Tibial nerve (tissue), 4 donors: Measurements from ENCODE around the gene OR56A4. TPM values are rescaled to one million over a fixed set of nuclear protein-coding genes. Genes with fewer than 3 reads are reported as not detected.
"Not testable (repeated sequence)": the region's sequence is repeated elsewhere in the genome, so short reads cannot be mapped to it uniquely, and the experiment has no call there.

Experiments used
- DNase-seq, 2 donors: peaks; one replicate each; pipeline ENCODE4 v3.0.0-alpha.2; 2019; ENCODE audit warnings: low spot score in 2 of 2
- H3K27ac ChIP-seq, 4 donors: fragments of 200-600 bp; sonication (generic) in 3 of 4; one replicate each; pipeline ENCODE4 v1.5.1; 2017 to 2019; ENCODE audit warnings: mild to moderate bottlenecking in 1 of 4
- H3K27me3 ChIP-seq, 2 donors: fragments of 200-600 bp; sonication (generic) in 1 of 2; one replicate each; pipeline versions ENCODE4 v1.5.1 to v1.6.0; 2017 to 2019
- H3K36me3 ChIP-seq, 3 donors: fragments of 200-600 bp; sonication (generic); one replicate each; pipeline ENCODE4 v1.5.1; 2018 to 2019
- H3K4me1 ChIP-seq, 4 donors: fragments of 200-600 bp; sonication (generic) in 3 of 4; one replicate each; pipeline ENCODE4 v1.5.1; 2017 to 2019
- H3K4me3 ChIP-seq, 4 donors: fragments of 200-600 bp; sonication (generic) in 3 of 4; one replicate each; pipeline ENCODE4 v1.5.1; 2017 to 2019; ENCODE audit warnings: mild to moderate bottlenecking in 1 of 4, moderate library complexity in 1 of 4
- H3K9me3 ChIP-seq, 4 donors: fragments of 200-600 bp; sonication (generic) in 3 of 4; one replicate each; pipeline ENCODE4 v1.5.1; 2017 to 2019
- CTCF ChIP-seq, 5 experiments: fragments of 200-600 bp in 3 of 5; fragments of 450-650 bp in 2 of 5; sonication (generic) in 3 of 5; IDR thresholded peaks; one replicate each; pipeline ENCODE4 v1.5.1; 2016 to 2019; ENCODE audit warnings: antibody characterized with exemption in 5 of 5, mild to moderate bottlenecking in 3 of 5, moderate library complexity in 2 of 5
- EP300 ChIP-seq, 2 donors: sonication (generic); formaldehyde crosslinking; IDR thresholded peaks; one replicate each; pipeline ENCODE4 v1.6.1; 2017; ENCODE audit warnings: antibody characterized with exemption in 2 of 2, mild to moderate bottlenecking in 1 of 2
- POLR2A ChIP-seq, 2 donors: fragments of 450-650 bp; IDR thresholded peaks; one replicate each; pipeline ENCODE4 v1.6.1; 2017; ENCODE audit warnings: antibody characterized with exemption in 2 of 2, mild to moderate bottlenecking in 2 of 2, moderate library complexity in 2 of 2
- WGBS, 2 donors: methylation state at CpG; one replicate each; pipeline ENCODE4 v1.1.5; 2018; 5-methylcytosine and 5-hydroxymethylcytosine counted together
- small RNA-seq: library from RNA; depleted of rRNA; stranded (forward); fragments of <200 nt; gene quantifications from one replicate; pipeline ENCODE3, GENCODE V24; 2016
- total RNA-seq, 4 donors: library from RNA; depleted of rRNA; stranded (reverse); fragments of >200 nt; gene quantifications; one replicate each; pipeline ENCODE4 v1.1.0, GENCODE V29; 2016

Gene OR56A4
- total RNA-seq, 4 donors from 2014 or later, result not detected

- Histone ChIP-seq H3K27me3 (no peaks in the 10 kb centered on the region), H3K9me3 (peaks cover 0 to 17% (median 0%) of the 10 kb centered on the region in 4 donors), H3K4me1 (no peaks in the 10 kb centered on the region), H3K4me3 (no peak overlapping the region), H3K36me3 (no peaks in the 10 kb centered on the region), H3K27ac (no peak overlapping the region)
- 55 to 87% methylated on average over 3 of the region's 3 CpGs for WGBS, 2 donors
- TF ChIP-seq CTCF (IDR thresholded peaks at IDR 0.05) (no peak), POLR2A (IDR thresholded peaks at IDR 0.05) (no peak), EP300 (IDR thresholded peaks at IDR 0.05) (no peak)
- no peak for DNase-seq
Measured at GRCh38 chr11:5967708-5968107, 39.0 kb downstream of the OR56A4 start.

GRCh38 chr11:5966958-5967357 lies 39.8 kb downstream of the OR56A4 start:
- Histone ChIP-seq H3K9me3 (peaks cover 0 to 17% (median 0%) of the 10 kb centered on the region in 4 donors), H3K27me3 (no peaks in the 10 kb centered on the region), H3K27ac (no peak overlapping the region), H3K4me1 (no peaks in the 10 kb centered on the region), H3K4me3 (no peak overlapping the region), H3K36me3 (no peaks in the 10 kb centered on the region)
- TF ChIP-seq EP300 (IDR thresholded peaks at IDR 0.05) (no peak), POLR2A (IDR thresholded peaks at IDR 0.05) (no peak), CTCF (IDR thresholded peaks at IDR 0.05) (no peak)
- DNase-seq, result no peak
- WGBS, 2 donors, result 51 to 57% methylated on average over 2 of the region's 2 CpGs

GRCh38 chr11:5960704-5961320 lies 45.9 kb downstream of the OR56A4 start:
- DNase-seq, H3K36me3 ChIP-seq, H3K4me1 ChIP-seq, H3K27ac ChIP-seq, H3K4me3 ChIP-seq, H3K27me3 ChIP-seq: not testable (repeated sequence)
- 91 to 94% methylated on average over 23 to 26 of the region's 40 CpGs for whole genome bisulfite sequencing, 2 donors
- peaks cover 0 to 39% (median 0%) of the 10 kb centered on the region in 4 donors for H3K9me3 ChIP-seq

- Histone ChIP-seq H3K36me3 (no peaks in the 10 kb centered on the region), H3K27ac (no peak overlapping the region), H3K4me1 (no peaks in the 10 kb centered on the region), H3K4me3 (no peak overlapping the region), H3K9me3 (peaks cover 0 to 10% (median 0%) of the 10 kb centered on the region in 4 donors), H3K27me3 (no peaks in the 10 kb centered on the region)
- DNase-seq, result no peak
- 64 to 79% methylated on average over 3 of the region's 3 CpGs for WGBS, 2 donors
- TF ChIP-seq EP300 (IDR thresholded peaks at IDR 0.05), result no peak
- TF ChIP-seq POLR2A (IDR thresholded peaks at IDR 0.05), result no peak
- no peak for TF ChIP-seq CTCF (IDR thresholded peaks at IDR 0.05)
Measured at GRCh38 chr11:5955586-5955985, 51.2 kb downstream of the OR56A4 start.

Small RNA genes lying within 50 kb of the gene (small RNA-seq; reads per million reads assigned to genes)
- gene RNA5SP329, result not detected

Other genes with a start within 250 kb of the OR56A4 start
- gene OR52N5, start 223.6 kb downstream of the OR56A4 start, total RNA-seq, result not detected
- gene OR52N1, start 215.7 kb downstream of the OR56A4 start, total RNA-seq, result under 1 TPM in 1 of 4 donors, not detected in 3; 0.30 TPM
- not detected for gene OR52N2, start 198.0 kb downstream of the OR56A4 start, total RNA-seq
- gene OR52E6, start 165.0 kb downstream of the OR56A4 start, total RNA-seq, result not detected
- gene OR52E8, start 149.3 kb downstream of the OR56A4 start, total RNA-seq, result not detected
- gene OR52E4, start 126.3 kb downstream of the OR56A4 start, total RNA-seq, result not detected
- not detected for gene OR52E5, start 113.7 kb downstream of the OR56A4 start, total RNA-seq
- not detected for gene OR56A3, start 64.7 kb downstream of the OR56A4 start, total RNA-seq
- not detected for gene OR56A5, start 38.5 kb downstream of the OR56A4 start, total RNA-seq
- not detected for gene OR52L1, start 20.0 kb downstream of the OR56A4 start, total RNA-seq
- not detected for gene OR56A1, start 23.8 kb upstream of the OR56A4 start, total RNA-seq
- gene OR56B4, start 100.7 kb upstream of the OR56A4 start, total RNA-seq, result not detected
- gene OR52B2, start 163.4 kb upstream of the OR56A4 start, total RNA-seq, result 1 to 10 TPM in 1 of 4 donors, not detected in 3; 1.2 TPM
- not detected for gene OR52W1, start 192.3 kb upstream of the OR56A4 start, total RNA-seq
- gene C11orf42, start 198.6 kb upstream of the OR56A4 start, total RNA-seq, result not detected
- gene FHIP1B, start 227.7 kb upstream of the OR56A4 start, total RNA-seq, result 100 to 1,000 TPM in 1 of 4 donors, 10 to 100 TPM in 3; 30.4 to 144 (median 56.4) TPM
- under 1 TPM in 1 of 4 donors, not detected in 3; 0.59 TPM for gene CNGA4, start 232.1 kb upstream of the OR56A4 start, total RNA-seq